BJ (cell line): ENCODE data around the gene CDH16. TPM values are rescaled to one million over a fixed set of nuclear protein-coding genes. Genes with fewer than 3 reads are reported as not detected.

Experiments
- CTCF ChIA-PET: fragments of 350-600 bp; formaldehyde crosslinking; extraction: SDS; loops from one replicate; lab custom pipeline; 2021; ENCODE audit warnings: antibody characterized with exemption, inconsistent platforms; lab: Yijun Ruan, JAX
- POLR2A ChIA-PET: fragments of 300-600 bp; sonication (Branson Sonifier 250); formaldehyde crosslinking; extraction: SDS; loops from one replicate; lab custom pipeline; 2021; ENCODE audit warnings: antibody characterized with exemption; lab: Charles Lee
- DNase-seq: peaks from one replicate; pipeline ENCODE4 v3.0.0-alpha.2; 2011; ENCODE audit warnings: low read depth
- H3K27me3 ChIP-seq: 2 replicates; pipeline ENCODE4 v1.6.0; 2011; ENCODE audit warnings: low read length; ENCODE audit not compliant: control insufficient read depth, insufficient read depth
- H3K36me3 ChIP-seq: 2 replicates; pipeline ENCODE4 v1.5.1; 2011; ENCODE audit warnings: low read length; ENCODE audit not compliant: control insufficient read depth, insufficient read depth
- H3K4me3 ChIP-seq: 2 replicates; pipeline ENCODE4 v1.5.1; 2011; ENCODE audit warnings: low read depth, mild to moderate bottlenecking, control low read depth, low read length
- polyA plus RNA-seq: library from polyadenylated mRNA; depleted of rRNA; stranded (reverse); fragments of >200 nt; gene quantifications from 2 replicates; pipeline ENCODE4 v1.2.3, GENCODE V29; 2011
- TF ChIP-seq, protein P1 (sequence below): IDR thresholded peaks from 2 replicates; pipeline ENCODE4 v1.5.1; 2011; ENCODE audit warnings: low read depth, mild to moderate bottlenecking, control low read depth, inconsistent platforms, low read length, moderate library complexity; ENCODE audit not compliant: insufficient read depth

The CDH16 gene
- polyA plus RNA-seq, 1 experiment = not detected

DNA sequence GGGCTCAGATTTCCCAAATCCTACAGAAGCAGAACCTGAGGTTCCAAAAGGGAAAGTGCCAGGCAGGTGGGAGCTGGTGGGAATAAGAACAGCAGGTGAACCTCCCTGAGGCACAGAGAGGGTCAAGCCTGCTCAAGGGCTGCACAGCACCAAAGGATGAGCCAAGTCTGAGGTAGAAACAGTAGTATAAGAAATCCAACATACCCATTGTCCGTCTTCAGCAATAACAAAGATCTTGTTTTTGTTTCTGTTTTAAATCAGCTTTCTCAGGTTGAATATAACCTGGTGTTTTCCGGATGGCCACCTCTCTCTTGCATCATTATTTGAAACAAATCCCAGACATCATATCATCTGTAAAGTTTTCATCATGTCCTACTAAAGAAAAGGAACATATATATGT lies 31.8 kb upstream of the CDH16 start:
- H3K4me3 ChIP-seq = no peak overlapping the region
- no peaks in the 10 kb centered on the region for H3K36me3 ChIP-seq
- DNase-seq = no peak
- POLR2A ChIA-PET = no interaction called here
- TF ChIP-seq, protein P1, sequence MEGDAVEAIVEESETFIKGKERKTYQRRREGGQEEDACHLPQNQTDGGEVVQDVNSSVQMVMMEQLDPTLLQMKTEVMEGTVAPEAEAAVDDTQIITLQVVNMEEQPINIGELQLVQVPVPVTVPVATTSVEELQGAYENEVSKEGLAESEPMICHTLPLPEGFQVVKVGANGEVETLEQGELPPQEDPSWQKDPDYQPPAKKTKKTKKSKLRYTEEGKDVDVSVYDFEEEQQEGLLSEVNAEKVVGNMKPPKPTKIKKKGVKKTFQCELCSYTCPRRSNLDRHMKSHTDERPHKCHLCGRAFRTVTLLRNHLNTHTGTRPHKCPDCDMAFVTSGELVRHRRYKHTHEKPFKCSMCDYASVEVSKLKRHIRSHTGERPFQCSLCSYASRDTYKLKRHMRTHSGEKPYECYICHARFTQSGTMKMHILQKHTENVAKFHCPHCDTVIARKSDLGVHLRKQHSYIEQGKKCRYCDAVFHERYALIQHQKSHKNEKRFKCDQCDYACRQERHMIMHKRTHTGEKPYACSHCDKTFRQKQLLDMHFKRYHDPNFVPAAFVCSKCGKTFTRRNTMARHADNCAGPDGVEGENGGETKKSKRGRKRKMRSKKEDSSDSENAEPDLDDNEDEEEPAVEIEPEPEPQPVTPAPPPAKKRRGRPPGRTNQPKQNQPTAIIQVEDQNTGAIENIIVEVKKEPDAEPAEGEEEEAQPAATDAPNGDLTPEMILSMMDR = no peak
- CTCF ChIA-PET = interaction anchor here (1.0 to 2.5 kb wide), 5 partner anchors 11 to 209 kb away, joined by 3 to 8 read pairs (median 3); partner anchors contain the start of genes FBXL8 and TRADD
- H3K27me3 ChIP-seq = peaks cover 7% of the 10 kb centered on the region

DNA sequence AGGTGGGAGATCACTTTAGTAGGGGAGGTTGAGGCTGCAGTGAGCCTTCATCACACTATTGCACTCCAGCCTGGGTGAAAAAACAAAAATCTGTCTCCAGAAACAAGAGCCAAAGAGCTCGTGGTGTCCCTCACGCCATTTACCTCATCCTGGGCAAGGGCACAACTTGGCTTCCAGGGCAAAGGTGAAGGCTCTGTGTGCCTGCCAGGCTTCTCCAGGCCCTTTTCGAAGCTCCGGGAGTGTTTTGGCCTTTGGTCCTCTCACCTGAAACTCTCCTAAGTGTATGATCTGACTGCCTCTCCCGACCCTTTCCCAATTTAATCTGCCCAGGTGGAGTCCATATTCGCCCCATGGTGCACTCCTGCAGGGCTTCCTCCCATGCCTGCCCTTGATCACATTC lies 30.8 kb upstream of the CDH16 start:
- TF ChIP-seq, protein P1 = no peak
- no peaks in the 10 kb centered on the region for H3K36me3 ChIP-seq
- ChIA-PET CTCF (interaction anchor here (1.0 to 2.5 kb wide), 6 partner anchors 10 to 210 kb away, joined by 3 to 8 read pairs (median 4); partner anchors contain the start of genes FBXL8 and TRADD), POLR2A (no interaction called here)
- DNase-seq = no peak
- H3K27me3 ChIP-seq = peaks cover 7% of the 10 kb centered on the region
- no peak overlapping the region for H3K4me3 ChIP-seq

DNA sequence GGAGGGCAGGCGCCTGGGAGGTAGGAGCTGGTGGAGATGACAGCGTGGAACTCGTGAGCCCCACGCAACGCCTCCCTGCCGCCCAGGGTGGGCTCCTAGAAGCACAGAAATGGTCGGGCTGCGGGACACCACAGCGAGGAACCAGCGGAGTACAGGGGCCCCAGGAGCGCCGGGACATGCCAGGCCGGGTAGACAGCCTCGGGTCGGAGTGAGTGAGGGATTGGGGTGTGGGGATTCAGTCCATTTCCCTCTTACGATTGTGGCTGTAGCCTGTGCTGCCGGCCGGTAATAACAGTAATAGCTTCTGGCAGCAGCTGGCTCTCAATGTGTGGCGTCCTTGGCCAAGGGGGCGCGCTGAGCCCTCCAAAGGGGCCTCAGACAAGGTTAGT lies 30.1 kb upstream of the CDH16 start:
- TF ChIP-seq, protein P1 = no peak
- Histone ChIP-seq H3K4me3 (peak overlapping the region; percentile 44; the same call in 1 of the 2 replicates), H3K36me3 (no peaks in the 10 kb centered on the region), H3K27me3 (peaks cover 7% of the 10 kb centered on the region)
- POLR2A ChIA-PET = no interaction called here
- CTCF ChIA-PET = interaction anchor here (1.5 to 2.5 kb wide), 3 partner anchors 53 to 206 kb away, joined by 4 to 8 read pairs (median 6); no protein-coding TSS in a partner anchor
- no peak for DNase-seq

DNA sequence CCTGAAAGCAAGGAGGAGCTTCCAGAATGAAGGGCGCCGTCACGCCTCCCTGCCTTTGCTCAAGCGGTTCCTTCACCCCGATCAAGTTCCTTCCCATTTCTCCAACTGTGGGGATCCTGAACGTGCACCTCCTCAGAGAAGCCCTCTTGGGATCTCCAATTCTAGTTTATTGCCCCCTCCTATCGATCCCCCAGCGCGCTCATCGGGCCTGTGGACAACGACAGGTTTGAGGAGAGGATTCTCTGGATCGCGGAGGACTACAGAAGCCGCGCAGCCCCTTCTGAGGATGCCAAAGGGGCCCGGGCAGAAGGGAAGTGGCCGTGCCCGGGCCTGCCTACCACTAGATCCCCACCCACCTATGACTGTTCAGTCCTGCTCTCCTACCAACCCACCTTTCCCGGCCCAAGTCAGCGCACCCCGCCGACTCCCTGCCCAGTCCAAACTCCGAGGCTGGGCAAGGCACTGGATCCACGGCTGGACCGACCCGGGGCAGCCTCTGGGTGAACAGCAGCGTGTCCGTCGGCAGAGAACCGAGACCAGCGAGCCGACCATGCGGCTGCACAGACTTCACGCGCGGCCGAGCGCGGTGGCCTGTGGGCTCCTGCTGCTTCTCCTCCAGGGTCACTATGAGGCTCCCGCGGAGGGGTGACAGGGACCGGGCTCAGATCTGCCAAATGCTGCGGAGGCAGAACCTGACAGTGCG lies 29.6 kb upstream of the CDH16 start:
- CTCF ChIA-PET = interaction anchor here (0.9 to 1.8 kb wide), 6 partner anchors 10 to 207 kb away, joined by 3 to 10 read pairs (median 4); no protein-coding TSS in a partner anchor
- Histone ChIP-seq H3K36me3 (no peaks in the 10 kb centered on the region; the same call in 1 of the 2 replicates), H3K27me3 (peaks cover 7% of the 10 kb centered on the region), H3K4me3 (peak overlapping the region; percentile 44)
- TF ChIP-seq, protein P1 = no peak
- POLR2A ChIA-PET = no interaction called here
- DNase-seq = no peak

DNA sequence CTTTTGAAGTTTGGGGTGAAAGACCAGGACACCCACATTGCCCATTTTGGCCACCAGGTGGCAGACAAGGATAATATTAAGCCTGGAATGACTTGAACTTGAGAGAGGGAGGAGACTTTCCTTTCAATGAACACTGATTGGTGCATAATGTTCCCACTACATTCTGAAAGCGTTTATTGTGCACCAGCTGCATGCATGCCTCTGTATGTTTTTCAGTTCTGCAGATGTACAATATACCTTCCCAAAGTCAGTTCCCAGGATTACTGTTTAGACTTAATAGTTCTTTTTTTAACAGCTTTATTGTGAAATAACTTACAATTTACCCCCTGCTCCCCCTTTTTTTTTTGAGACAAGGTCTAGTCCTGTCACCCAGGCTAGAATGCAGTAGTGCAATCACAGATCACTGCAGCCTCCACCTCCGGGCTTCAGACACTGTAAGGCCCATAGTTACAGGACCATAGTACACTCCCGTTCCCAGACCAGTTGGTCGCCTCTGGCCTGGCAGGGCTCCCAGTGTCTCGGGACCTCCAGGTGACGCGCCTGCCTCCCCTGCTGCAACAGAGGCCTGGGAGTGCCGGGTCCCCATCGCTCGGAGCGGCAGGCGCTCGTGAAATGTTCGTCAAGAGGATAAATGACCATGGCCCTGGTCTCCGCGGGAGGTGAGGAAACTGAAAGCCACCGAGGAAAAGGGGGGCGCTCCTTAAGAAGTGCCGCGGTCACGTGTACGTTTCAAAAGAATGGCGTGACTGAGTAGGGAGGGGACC lies 28.8 kb upstream of the CDH16 start:
- POLR2A ChIA-PET = interaction anchor here (0.6 kb wide), 1 partner anchor 1580 kb away, joined by 4 read pairs; no protein-coding TSS in a partner anchor
- peaks cover 7% of the 10 kb centered on the region for H3K27me3 ChIP-seq
- peak overlapping the region; percentile 44 for H3K4me3 ChIP-seq
- peak; percentile 52 for DNase-seq
- peaks cover 6% of the 10 kb centered on the region for H3K36me3 ChIP-seq
- CTCF ChIA-PET = interaction anchor here (0.6 to 1.8 kb wide), 8 partner anchors 10 to 208 kb away, joined by 3 to 10 read pairs (median 4); partner anchors contain the start of gene CES3
- TF ChIP-seq, protein P1 = peak; percentile 84
